Peyer's patch (tissue), 4 donors: ENCODE results near the gene RUNX1.

Source experiments
- POLR2A ChIP-seq, 2 donors: fragments of 450-650 bp; IDR thresholded peaks; one replicate each; pipeline ENCODE4 v1.5.1; 2017; ENCODE audit warnings: antibody characterized with exemption in 2 of 2, mild to moderate bottlenecking in 2 of 2, moderate library complexity in 2 of 2
- TF ChIP-seq, protein P1 (sequence below), 6 experiments: fragments of 450-650 bp in 4 of 6; fragments of 200-600 bp in 2 of 6; sonication (generic) in 1 of 6; IDR thresholded peaks; one replicate each; pipeline ENCODE4 v1.5.1; 2017 to 2019; ENCODE audit warnings: antibody characterized with exemption in 6 of 6, mild to moderate bottlenecking in 3 of 6, moderate library complexity in 1 of 6

DNA sequence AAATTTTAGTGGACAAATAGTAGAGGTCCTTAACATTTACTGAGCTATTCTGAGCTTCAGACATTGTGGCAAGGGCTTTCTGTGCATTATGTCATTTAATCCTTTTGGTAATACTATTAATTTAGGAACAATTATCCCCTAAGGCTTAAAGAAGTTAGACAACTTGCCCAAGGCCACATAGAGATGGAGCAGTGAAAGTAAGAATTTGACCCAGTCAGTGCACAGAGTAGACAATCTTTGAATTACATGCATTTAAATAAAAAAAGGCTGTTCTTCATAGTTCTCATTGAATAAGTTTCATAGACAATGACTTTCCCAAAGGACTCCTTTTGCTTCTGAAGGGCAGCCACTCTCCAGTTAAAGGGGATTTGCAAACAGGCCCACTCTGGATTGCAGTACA, 142.7 kb downstream of the RUNX1 start:
- TF ChIP-seq, protein P1, sequence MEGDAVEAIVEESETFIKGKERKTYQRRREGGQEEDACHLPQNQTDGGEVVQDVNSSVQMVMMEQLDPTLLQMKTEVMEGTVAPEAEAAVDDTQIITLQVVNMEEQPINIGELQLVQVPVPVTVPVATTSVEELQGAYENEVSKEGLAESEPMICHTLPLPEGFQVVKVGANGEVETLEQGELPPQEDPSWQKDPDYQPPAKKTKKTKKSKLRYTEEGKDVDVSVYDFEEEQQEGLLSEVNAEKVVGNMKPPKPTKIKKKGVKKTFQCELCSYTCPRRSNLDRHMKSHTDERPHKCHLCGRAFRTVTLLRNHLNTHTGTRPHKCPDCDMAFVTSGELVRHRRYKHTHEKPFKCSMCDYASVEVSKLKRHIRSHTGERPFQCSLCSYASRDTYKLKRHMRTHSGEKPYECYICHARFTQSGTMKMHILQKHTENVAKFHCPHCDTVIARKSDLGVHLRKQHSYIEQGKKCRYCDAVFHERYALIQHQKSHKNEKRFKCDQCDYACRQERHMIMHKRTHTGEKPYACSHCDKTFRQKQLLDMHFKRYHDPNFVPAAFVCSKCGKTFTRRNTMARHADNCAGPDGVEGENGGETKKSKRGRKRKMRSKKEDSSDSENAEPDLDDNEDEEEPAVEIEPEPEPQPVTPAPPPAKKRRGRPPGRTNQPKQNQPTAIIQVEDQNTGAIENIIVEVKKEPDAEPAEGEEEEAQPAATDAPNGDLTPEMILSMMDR (IDR thresholded peaks at IDR 0.05): no peak
- TF ChIP-seq POLR2A (IDR thresholded peaks at IDR 0.05): no peak
